ENCODE measurements around the gene MAT2A.

DNA sequence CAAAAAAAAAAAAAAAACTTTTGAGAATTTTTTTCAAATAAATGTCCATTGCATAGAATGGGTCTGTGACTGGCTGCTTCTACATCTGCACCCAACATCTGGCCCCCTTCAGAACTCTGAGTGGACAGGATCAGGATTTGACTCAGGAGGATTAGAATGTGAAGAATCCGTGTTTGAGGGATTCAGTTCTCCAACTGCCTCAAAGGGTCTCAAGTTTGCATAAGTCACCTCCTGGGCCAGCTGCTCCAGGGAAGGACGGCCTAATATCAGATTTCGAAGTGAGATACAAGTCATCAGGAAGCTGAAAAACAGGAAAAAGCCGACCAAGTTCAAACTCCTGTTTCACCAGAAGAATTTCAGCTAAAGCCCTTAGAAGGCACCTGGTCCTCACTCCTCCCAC is 10.9 kb downstream of the MAT2A start:
- TF ChIP-seq POLR2A (IDR thresholded peaks at IDR 0.05) (no peak), EP300 (IDR thresholded peaks at IDR 0.05) (no peak), CTCF (IDR thresholded peaks at IDR 0.05) (no peak)

All from suprapubic skin (tissue), 3 donors.